GM03348 (cell line): Measurements from ENCODE around the gene PRKCA.

Source experiments
- DNase-seq: peaks from one replicate; pipeline ENCODE4 v3.0.0; 2012; ENCODE audit warnings: low spot score

Gene PRKCA

GRCh38 chr17:66839616-66840015, 537.2 kb downstream of the PRKCA start:
- DNase-seq, result no peak

- DNase-seq, result no peak
Measured at GRCh38 chr17:66840061-66840460, 537.6 kb downstream of the PRKCA start.

- no peak for DNase-seq
Measured at GRCh38 chr17:66841328-66841727, 538.9 kb downstream of the PRKCA start.

- DNase-seq, result no peak
Measured at GRCh38 chr17:66841744-66842143, 539.3 kb downstream of the PRKCA start.

GRCh38 chr17:66842505-66842904, 540.1 kb downstream of the PRKCA start:
- no peak for DNase-seq

- DNase-seq, result no peak
Measured at GRCh38 chr17:66842959-66843358, 540.5 kb downstream of the PRKCA start.

- no peak for DNase-seq
Measured at GRCh38 chr17:66843627-66844026, 541.2 kb downstream of the PRKCA start.

GRCh38 chr17:66847704-66848103, 545.3 kb downstream of the PRKCA start:
- DNase-seq, result no peak

- DNase-seq, result no peak
Measured at GRCh38 chr17:66848496-66848895, 546.1 kb downstream of the PRKCA start.

GRCh38 chr17:66849032-66849655, 546.7 kb downstream of the PRKCA start:
- DNase-seq, result no peak

- no peak for DNase-seq
Measured at GRCh38 chr17:66849851-66850580, 547.6 kb downstream of the PRKCA start.

GRCh38 chr17:66850692-66851091, 548.3 kb downstream of the PRKCA start:
- no peak for DNase-seq

- no peak for DNase-seq
Measured at GRCh38 chr17:66855204-66855603, 552.8 kb downstream of the PRKCA start.

- DNase-seq, result no peak
Measured at GRCh38 chr17:66858226-66859083, 556.0 kb downstream of the PRKCA start.

GRCh38 chr17:66859353-66859752, 556.9 kb downstream of the PRKCA start:
- no peak for DNase-seq

- DNase-seq, result no peak
Measured at GRCh38 chr17:66860204-66860603, 557.8 kb downstream of the PRKCA start.
